GM12892 (cell line): ENCODE measurements around the gene ABLIM1.

Experiments
- POLR2A ChIP-seq: IDR thresholded peaks from 2 replicates; pipeline ENCODE4 v1.6.1; 2011; ENCODE audit warnings: low read depth, low read length, control low read depth
- TAF1 ChIP-seq: IDR thresholded peaks from 2 replicates; pipeline ENCODE4 v1.6.1; 2011; ENCODE audit warnings: low read depth, mild to moderate bottlenecking, control low read depth, low read length, borderline replicate concordance

GRCh38 chr10:114663626-114664025 is 5.6 kb upstream of the ABLIM1 start:
- no peak for TF ChIP-seq POLR2A
- TF ChIP-seq TAF1, result no peak
